CD14-positive monocyte (primary cell): Measurements from ENCODE around the gene SHB. TPM values are rescaled to one million over a fixed set of nuclear protein-coding genes. Genes with fewer than 3 reads are reported as not detected.
A peak's percentile ranks its signal among the peaks of the same experiment; 100 is the strongest.

Experiments used
- DNase-seq, 3 donors: peaks; one replicate each; pipeline ENCODE4 v3.0.0-alpha.2; 2011 to 2022
- H2AFZ ChIP-seq: 2 replicates; pipeline ENCODE4 v1.6.0; 2012; ENCODE audit warnings: mild to moderate bottlenecking, low read depth, low read length, inconsistent platforms; ENCODE audit not compliant: insufficient read depth, poor library complexity, severe bottlenecking
- H3K27ac ChIP-seq, 2 donors: 1 replicate in 1 of 2; 2 replicates in 1 of 2; pipeline ENCODE4 v1.5.1; 2012 to 2013; ENCODE audit warnings: low read length in 2 of 2, control low read depth in 1 of 2, inconsistent platforms in 1 of 2, low read depth in 1 of 2, mild to moderate bottlenecking in 1 of 2
- H3K27me3 ChIP-seq, 2 donors: one replicate each; pipeline versions ENCODE4 v1.6.0 to v1.6.1; 2011 to 2013; ENCODE audit warnings: low read length in 2 of 2; ENCODE audit not compliant: control insufficient read depth in 2 of 2, insufficient read depth in 2 of 2
- H3K36me3 ChIP-seq, 2 donors: replicated peaks in 1 of 2; 1 replicate in 1 of 2; 2 replicates in 1 of 2; pipeline versions ENCODE4 v1.5.1 to v1.6.1; 2012 to 2013; ENCODE audit warnings: low read length in 2 of 2, control low read depth in 1 of 2, inconsistent platforms in 1 of 2, mild to moderate bottlenecking in 1 of 2; ENCODE audit not compliant: insufficient read depth in 2 of 2, control insufficient read depth in 1 of 2
- H3K4me1 ChIP-seq, 2 donors: 1 replicate in 1 of 2; 2 replicates in 1 of 2; pipeline versions ENCODE4 v1.5.1 to v1.6.1; 2012 to 2013; ENCODE audit warnings: low read length in 2 of 2, control low read depth in 1 of 2, inconsistent platforms in 1 of 2, mild to moderate bottlenecking in 1 of 2, moderate library complexity in 1 of 2; ENCODE audit not compliant: insufficient read depth in 2 of 2, control insufficient read depth in 1 of 2
- H3K4me2 ChIP-seq: replicated peaks from 2 replicates; pipeline ENCODE3; 2012; ENCODE audit warnings: low read length, moderate library complexity, mild to moderate bottlenecking; ENCODE audit not compliant: poor library complexity, severe bottlenecking; ENCODE audit errors: extremely low read depth
- H3K4me3 ChIP-seq, 3 experiments: fragments of 200-600 bp in 1 of 3; sonication (generic) in 1 of 3; replicated peaks in 1 of 3; 1 replicate in 2 of 3; 2 replicates in 1 of 3; pipeline ENCODE4 v1.5.1; 2011 to 2013; ENCODE audit warnings: low read length in 3 of 3, mild to moderate bottlenecking in 3 of 3, control low read depth in 2 of 3, low read depth in 2 of 3, inconsistent platforms in 1 of 3, moderate library complexity in 1 of 3
- H3K79me2 ChIP-seq: 2 replicates; pipeline ENCODE4 v1.6.0; 2012; ENCODE audit warnings: mild to moderate bottlenecking, control low read depth, inconsistent platforms, low read length, moderate library complexity; ENCODE audit not compliant: insufficient read depth
- H3K9ac ChIP-seq: 2 replicates; pipeline ENCODE4 v1.6.0; 2017; ENCODE audit warnings: low read length, mild to moderate bottlenecking; ENCODE audit not compliant: insufficient read depth, poor library complexity, severe bottlenecking
- H3K9me3 ChIP-seq, 2 donors: replicated peaks in 1 of 2; 1 replicate in 1 of 2; 2 replicates in 1 of 2; pipeline versions ENCODE4 v1.5.1 to v1.6.1; 2012 to 2013; ENCODE audit warnings: low read length in 2 of 2, control low read depth in 1 of 2; ENCODE audit not compliant: control insufficient read depth in 1 of 2, insufficient read depth in 1 of 2
- H4K20me1 ChIP-seq: 2 replicates; pipeline ENCODE4 v1.6.0; 2012; ENCODE audit warnings: mild to moderate bottlenecking, low read length, control low read depth, moderate library complexity; ENCODE audit not compliant: insufficient read depth
- H3K27ac Mint-ChIP-seq, 7 donors: one replicate each; pipeline ENCODE4 v1.8.0; 2020; ENCODE audit warnings: mild to moderate bottlenecking in 7 of 7, mixed read lengths in 7 of 7, moderate library complexity in 6 of 7, inconsistent platforms in 2 of 7
- H3K27me3 Mint-ChIP-seq, 3 donors: one replicate each; pipeline ENCODE4 v1.8.0; 2021 to 2022; ENCODE audit warnings: low read depth in 3 of 3, mild to moderate bottlenecking in 3 of 3, mixed read lengths in 3 of 3, moderate library complexity in 3 of 3, inconsistent platforms in 1 of 3
- H3K36me3 Mint-ChIP-seq, 2 donors: one replicate each; pipeline ENCODE4 v1.8.0; 2020; ENCODE audit warnings: mixed read lengths in 2 of 2, inconsistent platforms in 1 of 2, mild to moderate bottlenecking in 1 of 2
- H3K4me1 Mint-ChIP-seq: one replicate; pipeline ENCODE4 v1.8.0; 2020; ENCODE audit warnings: mild to moderate bottlenecking, mixed read lengths
- H3K4me3 Mint-ChIP-seq, 2 donors: one replicate each; pipeline ENCODE4 v1.8.0; 2020; ENCODE audit warnings: mild to moderate bottlenecking in 2 of 2, mixed read lengths in 2 of 2, moderate library complexity in 1 of 2
- H3K9me3 Mint-ChIP-seq, 7 donors: one replicate each; pipeline ENCODE4 v1.8.0; 2020 to 2022; ENCODE audit warnings: mixed read lengths in 7 of 7, mild to moderate bottlenecking in 6 of 7, moderate library complexity in 6 of 7, inconsistent platforms in 2 of 7
- CTCF ChIP-seq: fragments of 200-600 bp; IDR thresholded peaks from one replicate; pipeline ENCODE4 v1.8.0; 2022; ENCODE audit warnings: antibody characterized with exemption, mild to moderate bottlenecking
- WGBS: methylation state at CpG from one replicate; pipeline ENCODE4 v1.1.5; 2013; ENCODE audit warnings: missing lambda C conversion rate; ENCODE audit not compliant: insufficient coverage; 5-methylcytosine and 5-hydroxymethylcytosine counted together
- intact Hi-C, 2 donors: fragments of 100-400 bp; cut with micrococcal nuclease; formaldehyde crosslinking; loops; one replicate each; pipeline versions ENCODE4 v1.15.0 to v1.15.1; 2023
- polyA plus RNA-seq, 3 donors: library from polyadenylated mRNA; depleted of rRNA in 1 of 3; unstranded in 2 of 3; stranded (reverse) in 1 of 3; fragments of 300-500 nt in 2 of 3; fragments of >200 nt in 1 of 3; fragmentation: Illumina TruSeq in 2 of 3; gene quantifications; 1 replicate in 2 of 3; 2 replicates in 1 of 3; pipeline ENCODE4 v1.2.3, GENCODE V29; 2012 to 2021

Gene SHB
- polyA plus RNA-seq, 3 donors: 0.27 to 1.3 (median 0.31) TPM

GRCh38 chr9:38084556-38084880 is 15.5 kb upstream of the SHB start:
- WGBS: 0% methylated on average over 1 of the region's 5 CpGs
- peak overlapping the region in 1 of 2 donors; percentile 48 for H3K4me3 Mint-ChIP-seq
- no peaks in the 10 kb centered on the region for H3K79me2 ChIP-seq
- no peak for TF ChIP-seq CTCF
- peak overlapping the region in 1 of 7 donors; percentile 72 for H3K27ac Mint-ChIP-seq
- no peaks in the 10 kb centered on the region for H4K20me1 ChIP-seq
- no peaks in the 10 kb centered on the region for H3K9me3 ChIP-seq
- H3K4me1 ChIP-seq: peaks cover 40 to 48% of the 10 kb centered on the region in 2 donors
- H3K4me2 ChIP-seq: peak overlapping the region; percentile 21
- no peak overlapping the region for H3K27ac ChIP-seq
- H3K27me3 Mint-ChIP-seq: peaks cover 0 to 2% (median 2%) of the 10 kb centered on the region in 3 donors
- no peaks in the 10 kb centered on the region for H3K9me3 Mint-ChIP-seq
- peak in 2 of 3 donors; percentile 55 to 64 for DNase-seq
- H2AFZ ChIP-seq: no peak overlapping the region
- H3K36me3 ChIP-seq: no peaks in the 10 kb centered on the region
- H3K27me3 ChIP-seq: no peaks in the 10 kb centered on the region
- peaks cover 60% of the 10 kb centered on the region for H3K4me1 Mint-ChIP-seq
- H3K36me3 Mint-ChIP-seq: no peaks in the 10 kb centered on the region
- intact Hi-C loops: loop anchor here in 1 of 2 donors (5.0 kb wide), 1 partner anchor 52 kb away; no protein-coding TSS in a partner anchor
- no peak overlapping the region for H3K4me3 ChIP-seq
- H3K9ac ChIP-seq: no peak overlapping the region

- H3K9ac ChIP-seq: no peak overlapping the region
- H3K36me3 ChIP-seq: no peaks in the 10 kb centered on the region
- Mint-ChIP-seq H3K4me3 (peak overlapping the region in 1 of 2 donors; percentile 48), H3K36me3 (no peaks in the 10 kb centered on the region), H3K27ac (peak overlapping the region in 1 of 7 donors; percentile 72), H3K4me1 (peaks cover 65% of the 10 kb centered on the region), H3K9me3 (no peaks in the 10 kb centered on the region), H3K27me3 (peaks cover 0 to 2% (median 2%) of the 10 kb centered on the region in 3 donors)
- no peaks in the 10 kb centered on the region for H3K27me3 ChIP-seq
- no peak overlapping the region for H3K4me3 ChIP-seq
- H3K27ac ChIP-seq: no peak overlapping the region
- no peak overlapping the region for H2AFZ ChIP-seq
- H3K9me3 ChIP-seq: no peaks in the 10 kb centered on the region
- WGBS: 94% methylated on average over 8 of the region's 10 CpGs
- peaks cover 45 to 53% of the 10 kb centered on the region in 2 donors for H3K4me1 ChIP-seq
- no peak for TF ChIP-seq CTCF
- H3K4me2 ChIP-seq: peak overlapping the region; percentile 21
- DNase-seq: no peak
- intact Hi-C loops: loop anchor here in 1 of 2 donors (5.0 kb wide), 1 partner anchor 52 kb away; no protein-coding TSS in a partner anchor
- no peaks in the 10 kb centered on the region for H4K20me1 ChIP-seq
- no peaks in the 10 kb centered on the region for H3K79me2 ChIP-seq
Measured at GRCh38 chr9:38083858-38084555, 15.0 kb upstream of the SHB start.
